ENCODE results near the gene KCNH1.

KCNH1 gene

DNA sequence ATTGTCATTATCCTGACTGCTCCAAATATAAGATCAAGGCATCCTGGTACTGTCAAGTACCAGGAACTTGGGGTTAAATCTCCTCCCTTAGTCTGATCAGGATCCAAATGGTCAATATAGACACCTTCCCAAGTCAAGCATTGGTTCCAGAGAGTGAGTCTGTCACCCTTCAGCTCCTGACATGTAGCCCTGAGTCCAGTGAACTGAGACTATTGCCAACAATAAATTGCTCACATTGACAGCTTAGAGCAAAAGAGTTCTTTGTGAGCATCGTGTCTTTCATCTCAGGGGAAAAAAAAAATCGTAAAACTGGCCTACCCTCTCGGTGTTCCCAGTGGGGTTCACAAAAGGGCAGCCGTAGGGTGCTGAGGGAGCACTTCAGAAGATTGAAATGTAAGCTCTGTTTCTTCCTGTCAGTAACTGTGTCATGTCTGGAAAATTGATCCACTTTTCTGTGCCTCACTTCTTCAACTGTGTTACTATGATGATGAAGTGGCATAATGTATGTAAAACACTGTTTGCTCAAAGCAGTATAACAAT, 228.5 kb downstream of the KCNH1 start:
- Histone ChIP-seq H3K4me3 (ENCODE audit: low read length) (no peak overlapping the region), H3K9ac (ENCODE audit: low read length) (no peak overlapping the region), H3K4me1 (ENCODE audit: control insufficient read depth, insufficient read depth, low read length) (no peaks in the 10 kb centered on the region), H3K27me3 (ENCODE audit: control insufficient read depth, insufficient read depth, low read length) (no peaks in the 10 kb centered on the region), H3K36me3 (ENCODE audit: control insufficient read depth, insufficient read depth, low read length) (no peaks in the 10 kb centered on the region), H3K27ac (ENCODE audit: low read depth, low read length) (no peak overlapping the region)

DNA sequence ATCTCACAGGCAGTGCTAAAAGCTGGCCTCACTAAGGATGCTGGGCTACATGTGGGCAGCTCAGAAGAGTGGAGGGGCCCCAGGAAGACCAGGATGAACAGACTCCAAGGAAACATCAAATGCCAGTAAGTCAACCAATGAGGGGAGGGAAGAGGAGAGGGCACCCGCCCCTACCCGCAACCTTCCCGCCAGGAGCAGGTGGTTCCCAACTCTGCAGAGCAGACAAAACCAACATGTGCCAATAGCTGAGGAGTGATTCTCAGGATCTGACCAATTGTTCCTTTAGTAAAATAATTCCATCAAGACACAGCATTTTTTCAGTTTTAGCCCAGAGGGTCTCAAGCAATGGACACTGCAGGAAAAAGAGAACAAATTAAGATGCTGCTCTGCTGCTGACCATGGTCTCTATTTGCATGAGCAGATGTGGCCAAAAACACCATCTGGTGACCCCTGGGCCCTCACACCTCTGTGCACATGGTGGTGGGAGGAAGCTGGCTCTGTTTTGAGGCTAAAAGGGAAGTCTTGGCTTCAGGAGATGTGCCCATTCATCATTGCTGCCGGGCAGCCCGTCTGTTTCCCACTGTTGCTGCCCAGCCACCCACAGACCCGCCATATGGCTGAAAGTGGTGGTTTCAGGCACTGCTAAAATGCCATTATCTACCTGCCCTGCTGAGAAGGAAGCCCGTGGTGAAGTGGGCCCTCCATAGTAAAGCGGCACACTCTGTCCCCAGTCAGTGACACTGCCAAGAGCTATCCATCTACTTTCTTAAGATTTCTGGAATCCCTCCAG, 231.8 kb downstream of the KCNH1 start:
- no peaks in the 10 kb centered on the region for H3K27me3 ChIP-seq (ENCODE audit: control insufficient read depth, insufficient read depth, low read length)

GRCh38 chr1:210900820-210901219, 233.1 kb downstream of the KCNH1 start:
- Histone ChIP-seq H3K4me3 (ENCODE audit: low read length) (no peak overlapping the region), H3K36me3 (ENCODE audit: control insufficient read depth, insufficient read depth, low read length) (no peaks in the 10 kb centered on the region), H3K9ac (ENCODE audit: low read length) (no peak overlapping the region), H3K27me3 (ENCODE audit: control insufficient read depth, insufficient read depth, low read length) (no peaks in the 10 kb centered on the region), H3K4me1 (ENCODE audit: control insufficient read depth, insufficient read depth, low read length) (no peaks in the 10 kb centered on the region), H3K27ac (ENCODE audit: low read depth, low read length) (no peak overlapping the region)

More for the DNA sequence above, 231.8 kb downstream of the KCNH1 start:
- H3K4me3 ChIP-seq (ENCODE audit: low read length), result no peak overlapping the region
- H3K27ac ChIP-seq (ENCODE audit: low read depth, low read length), result no peak overlapping the region
- no peak overlapping the region for H3K9ac ChIP-seq (ENCODE audit: low read length)
- no peaks in the 10 kb centered on the region for H3K4me1 ChIP-seq (ENCODE audit: control insufficient read depth, insufficient read depth, low read length)
- no peaks in the 10 kb centered on the region for H3K36me3 ChIP-seq (ENCODE audit: control insufficient read depth, insufficient read depth, low read length)

DNA sequence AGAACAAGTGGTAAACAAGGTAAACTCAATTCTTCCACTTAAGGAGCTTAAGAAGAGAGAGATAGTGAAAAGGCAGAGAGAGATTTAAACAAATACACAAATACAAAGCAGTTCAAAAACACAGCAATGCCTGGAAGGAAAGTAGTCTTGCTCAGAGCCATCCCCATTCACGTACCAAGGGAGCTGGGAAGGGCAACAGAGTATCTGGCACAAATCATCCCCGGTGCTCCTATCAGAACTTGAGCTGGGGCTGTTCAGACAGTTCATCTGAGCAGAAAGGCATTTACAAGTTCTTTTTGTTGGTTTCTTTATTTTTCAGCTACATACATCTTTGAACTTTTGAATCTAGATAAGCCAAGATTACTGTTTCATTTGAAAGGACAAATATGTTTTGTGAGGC, 233.9 kb downstream of the KCNH1 start:
- Histone ChIP-seq H3K27ac (ENCODE audit: low read depth, low read length) (no peak overlapping the region), H3K36me3 (ENCODE audit: control insufficient read depth, insufficient read depth, low read length) (no peaks in the 10 kb centered on the region)

GRCh38 chr1:210899676-210900075, 234.3 kb downstream of the KCNH1 start:
- H3K36me3 ChIP-seq (ENCODE audit: control insufficient read depth, insufficient read depth, low read length), result no peaks in the 10 kb centered on the region
- H3K4me3 ChIP-seq (ENCODE audit: low read length), result no peak overlapping the region
- no peaks in the 10 kb centered on the region for H3K27me3 ChIP-seq (ENCODE audit: control insufficient read depth, insufficient read depth, low read length)
- H3K27ac ChIP-seq (ENCODE audit: low read depth, low read length), result no peak overlapping the region
- H3K4me1 ChIP-seq (ENCODE audit: control insufficient read depth, insufficient read depth, low read length), result no peaks in the 10 kb centered on the region
- no peak overlapping the region for H3K9ac ChIP-seq (ENCODE audit: low read length)

More for the DNA sequence above, 233.9 kb downstream of the KCNH1 start:
- no peaks in the 10 kb centered on the region for H3K27me3 ChIP-seq (ENCODE audit: control insufficient read depth, insufficient read depth, low read length)
- H3K4me3 ChIP-seq (ENCODE audit: low read length), result no peak overlapping the region
- H3K4me1 ChIP-seq (ENCODE audit: control insufficient read depth, insufficient read depth, low read length), result no peaks in the 10 kb centered on the region
- H3K9ac ChIP-seq (ENCODE audit: low read length), result no peak overlapping the region

DNA sequence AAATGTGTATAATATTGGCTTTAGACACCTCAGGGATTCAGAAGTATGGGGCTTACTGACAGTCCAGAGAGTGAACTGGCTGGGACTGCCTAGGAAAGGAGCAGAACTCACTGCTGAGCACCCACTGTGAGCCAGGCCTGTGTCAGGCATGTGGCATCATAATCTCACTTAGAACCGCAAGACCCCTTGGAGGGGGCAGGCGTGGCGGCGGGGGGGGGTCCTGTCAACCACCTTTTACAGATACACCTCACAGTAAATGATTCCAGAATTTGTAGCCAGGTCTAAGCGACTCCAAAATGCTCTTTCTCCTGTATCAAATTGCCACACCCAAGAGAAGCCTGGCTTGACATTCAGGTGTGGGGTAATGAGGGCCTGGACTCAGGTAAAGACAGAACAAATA, 235.5 kb downstream of the KCNH1 start:
- H3K27ac ChIP-seq (ENCODE audit: low read depth, low read length), result no peak overlapping the region
- no peaks in the 10 kb centered on the region for H3K4me1 ChIP-seq (ENCODE audit: control insufficient read depth, insufficient read depth, low read length)
- H3K4me3 ChIP-seq (ENCODE audit: low read length), result no peak overlapping the region
- no peaks in the 10 kb centered on the region for H3K27me3 ChIP-seq (ENCODE audit: control insufficient read depth, insufficient read depth, low read length)
- no peak overlapping the region for H3K9ac ChIP-seq (ENCODE audit: low read length)
- no peaks in the 10 kb centered on the region for H3K36me3 ChIP-seq (ENCODE audit: control insufficient read depth, insufficient read depth, low read length)

GRCh38 chr1:210883821-210884220, 250.1 kb downstream of the KCNH1 start:
- H3K27me3 ChIP-seq (ENCODE audit: control insufficient read depth, insufficient read depth, low read length), result no peaks in the 10 kb centered on the region
- no peak overlapping the region for H3K9ac ChIP-seq (ENCODE audit: low read length)
- H3K4me1 ChIP-seq (ENCODE audit: control insufficient read depth, insufficient read depth, low read length), result no peaks in the 10 kb centered on the region
- no peak overlapping the region for H3K4me3 ChIP-seq (ENCODE audit: low read length)
- no peaks in the 10 kb centered on the region for H3K36me3 ChIP-seq (ENCODE audit: control insufficient read depth, insufficient read depth, low read length)
- no peak overlapping the region for H3K27ac ChIP-seq (ENCODE audit: low read depth, low read length)

DNA sequence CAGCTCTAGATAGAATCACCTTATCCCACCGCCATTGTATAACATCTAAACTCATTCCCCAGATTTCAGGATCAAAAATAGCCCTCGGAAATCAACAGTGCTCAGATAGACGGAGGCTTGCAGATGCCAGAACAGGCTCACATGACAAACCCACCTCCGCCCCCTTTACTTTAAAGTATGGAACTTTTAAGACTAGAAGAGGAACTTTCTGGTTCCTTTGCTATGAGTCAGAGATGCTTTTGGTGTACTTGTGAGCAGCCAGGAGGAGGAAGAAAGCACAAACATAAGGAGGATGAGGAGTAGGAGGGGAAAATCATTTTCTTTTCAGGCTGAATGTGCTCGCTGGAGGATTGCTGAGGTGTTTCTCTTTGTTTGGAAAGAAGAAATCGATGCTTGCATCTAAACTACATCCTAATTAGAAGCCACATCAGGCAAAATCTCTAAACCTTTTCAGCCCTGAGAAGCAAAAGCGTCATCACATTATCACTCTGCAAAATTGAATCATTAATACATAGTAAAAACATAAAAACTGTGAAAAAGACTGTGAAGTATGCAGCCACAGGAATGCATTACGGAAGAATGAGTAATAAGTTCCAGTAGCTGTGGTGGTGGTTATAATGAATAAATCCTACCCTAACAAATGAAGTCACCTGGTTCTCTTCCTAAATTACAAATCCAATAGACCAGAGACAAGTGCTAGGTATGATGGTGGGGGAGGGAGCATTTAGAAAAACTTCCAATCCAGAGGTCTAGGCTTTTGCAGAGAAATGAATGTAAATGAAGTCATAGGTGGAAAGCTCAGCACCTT, 251.3 kb downstream of the KCNH1 start:
- no peaks in the 10 kb centered on the region for H3K27me3 ChIP-seq (ENCODE audit: control insufficient read depth, insufficient read depth, low read length)
- no peaks in the 10 kb centered on the region for H3K36me3 ChIP-seq (ENCODE audit: control insufficient read depth, insufficient read depth, low read length)
- no peak overlapping the region for H3K4me3 ChIP-seq (ENCODE audit: low read length)
- H3K9ac ChIP-seq (ENCODE audit: low read length), result no peak overlapping the region
- no peak overlapping the region for H3K27ac ChIP-seq (ENCODE audit: low read depth, low read length)
- no peaks in the 10 kb centered on the region for H3K4me1 ChIP-seq (ENCODE audit: control insufficient read depth, insufficient read depth, low read length)

GRCh38 chr1:210878564-210878963, 255.4 kb downstream of the KCNH1 start:
- H3K4me1 ChIP-seq (ENCODE audit: control insufficient read depth, insufficient read depth, low read length), result no peaks in the 10 kb centered on the region
- H3K27ac ChIP-seq (ENCODE audit: low read depth, low read length), result no peak overlapping the region

GRCh38 chr1:210876275-210876674, 257.7 kb downstream of the KCNH1 start:
- Histone ChIP-seq H3K4me3 (ENCODE audit: low read length) (no peak overlapping the region), H3K36me3 (ENCODE audit: control insufficient read depth, insufficient read depth, low read length) (no peaks in the 10 kb centered on the region), H3K9ac (ENCODE audit: low read length) (no peak overlapping the region), H3K27ac (ENCODE audit: low read depth, low read length) (no peak overlapping the region), H3K27me3 (ENCODE audit: control insufficient read depth, insufficient read depth, low read length) (no peaks in the 10 kb centered on the region), H3K4me1 (ENCODE audit: control insufficient read depth, insufficient read depth, low read length) (no peaks in the 10 kb centered on the region)

More at GRCh38 chr1:210878564-210878963, 255.4 kb downstream of the KCNH1 start:
- no peak overlapping the region for H3K4me3 ChIP-seq (ENCODE audit: low read length)
- H3K9ac ChIP-seq (ENCODE audit: low read length), result no peak overlapping the region
- no peaks in the 10 kb centered on the region for H3K27me3 ChIP-seq (ENCODE audit: control insufficient read depth, insufficient read depth, low read length)
- no peaks in the 10 kb centered on the region for H3K36me3 ChIP-seq (ENCODE audit: control insufficient read depth, insufficient read depth, low read length)

DNA sequence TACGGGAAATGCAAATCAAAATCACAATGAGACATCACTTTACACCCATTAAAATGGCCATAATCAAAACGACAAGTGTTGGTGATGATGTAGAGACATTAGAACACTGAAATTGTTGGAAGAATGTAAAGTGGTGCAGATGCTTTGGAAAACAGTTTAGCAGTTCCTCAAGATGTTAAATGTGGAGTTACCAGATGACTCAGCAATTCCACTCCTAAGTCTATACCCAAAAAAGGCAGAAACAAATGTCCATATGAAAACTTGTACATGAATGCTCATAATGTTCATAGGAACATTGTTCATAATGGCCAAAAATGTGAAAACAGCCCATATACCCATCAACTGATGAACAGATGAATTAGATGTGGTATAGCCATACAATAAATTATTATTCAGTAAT, 267.4 kb downstream of the KCNH1 start:
- no peaks in the 10 kb centered on the region for H3K27me3 ChIP-seq (ENCODE audit: control insufficient read depth, insufficient read depth, low read length)
- H3K9ac ChIP-seq (ENCODE audit: low read length), result no peak overlapping the region
- no peak overlapping the region for H3K4me3 ChIP-seq (ENCODE audit: low read length)

DNA sequence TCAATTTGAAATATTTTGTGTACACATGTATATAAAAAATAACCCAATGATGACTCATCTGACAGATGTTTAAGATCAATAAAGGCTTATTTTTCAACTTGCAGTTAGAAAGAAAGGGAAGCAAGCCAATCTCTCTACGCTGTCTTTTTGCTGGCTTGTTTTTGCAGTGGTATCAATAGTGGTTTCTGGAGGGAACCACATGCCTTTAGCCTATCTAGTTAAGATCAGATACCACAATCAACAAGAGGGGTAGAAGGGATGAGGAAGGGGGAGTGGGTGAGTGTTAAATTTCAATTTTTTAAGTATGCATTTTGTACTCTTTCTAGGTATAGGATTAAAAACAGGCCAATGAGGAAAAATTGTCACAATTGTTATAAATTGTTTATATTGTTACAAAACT, 276.2 kb downstream of the KCNH1 start:
- Histone ChIP-seq H3K9ac (ENCODE audit: low read length) (no peak overlapping the region), H3K27me3 (ENCODE audit: control insufficient read depth, insufficient read depth, low read length) (no peaks in the 10 kb centered on the region), H3K36me3 (ENCODE audit: control insufficient read depth, insufficient read depth, low read length) (no peaks in the 10 kb centered on the region), H3K27ac (ENCODE audit: low read depth, low read length) (no peak overlapping the region), H3K4me1 (ENCODE audit: control insufficient read depth, insufficient read depth, low read length) (no peaks in the 10 kb centered on the region), H3K4me3 (ENCODE audit: low read length) (no peak overlapping the region)

More for the DNA sequence above, 267.4 kb downstream of the KCNH1 start:
- H3K4me1 ChIP-seq (ENCODE audit: control insufficient read depth, insufficient read depth, low read length), result no peaks in the 10 kb centered on the region
- no peak overlapping the region for H3K27ac ChIP-seq (ENCODE audit: low read depth, low read length)
- H3K36me3 ChIP-seq (ENCODE audit: control insufficient read depth, insufficient read depth, low read length), result no peaks in the 10 kb centered on the region
